Esophagus squamous epithelium (tissue), 5 donors: ENCODE measurements around the gene PI4KA. TPM values are rescaled to one million over a fixed set of nuclear protein-coding genes. Genes with fewer than 3 reads are reported as not detected.

Experiments
- DNase-seq: peaks from one replicate; lab custom pipeline; 2025; lab: John Stamatoyannopoulos, UW
- H3K27ac ChIP-seq, 4 donors: fragments of 200-600 bp; sonication (generic); one replicate each; pipeline ENCODE4 v1.5.1; 2016 to 2019; ENCODE audit warnings: mild to moderate bottlenecking in 1 of 4
- H3K27me3 ChIP-seq, 4 donors: fragments of 200-600 bp; sonication (generic); 1 replicate in 3 of 4; 2 replicates in 1 of 4; pipeline versions ENCODE4 v1.5.1 to v1.6.0; 2017 to 2021; ENCODE audit warnings: antibody characterized with exemption in 1 of 4
- H3K36me3 ChIP-seq, 3 donors: fragments of 200-600 bp; sonication (generic); one replicate each; pipeline ENCODE4 v1.5.1; 2016 to 2019
- H3K4me1 ChIP-seq, 3 donors: fragments of 200-600 bp; sonication (generic); one replicate each; pipeline ENCODE4 v1.5.1; 2017 to 2019
- H3K4me3 ChIP-seq, 4 donors: fragments of 200-600 bp; sonication (generic); 1 replicate in 3 of 4; 2 replicates in 1 of 4; pipeline ENCODE4 v1.5.1; 2016 to 2019; ENCODE audit warnings: mild to moderate bottlenecking in 2 of 4, moderate library complexity in 1 of 4
- H3K9me3 ChIP-seq, 3 donors: fragments of 200-600 bp; sonication (generic); one replicate each; pipeline ENCODE4 v1.5.1; 2016 to 2019
- CTCF ChIP-seq, 6 experiments: fragments of 450-650 bp in 4 of 6; fragments of 200-600 bp in 2 of 6; sonication (generic) in 2 of 6; IDR thresholded peaks; one replicate each; pipeline ENCODE4 v1.5.1; 2016 to 2019; ENCODE audit warnings: antibody characterized with exemption in 6 of 6, mild to moderate bottlenecking in 4 of 6, moderate library complexity in 4 of 6
- POLR2A ChIP-seq, 4 donors: fragments of 450-650 bp; IDR thresholded peaks; one replicate each; pipeline ENCODE4 v1.6.1; 2017; ENCODE audit warnings: antibody characterized with exemption in 4 of 4, mild to moderate bottlenecking in 4 of 4, moderate library complexity in 3 of 4
- WGBS, 2 donors: methylation state at CpG; one replicate each; pipeline ENCODE4 v1.1.5; 2018; 5-methylcytosine and 5-hydroxymethylcytosine counted together
- intact Hi-C: fragments of 100-400 bp; cut with DNase I; formaldehyde crosslinking; loops from one replicate; pipeline ENCODE4 v1.15.0; 2022
- total RNA-seq, 4 donors: library from RNA; depleted of rRNA; stranded (reverse); fragments of >200 nt; gene quantifications; one replicate each; pipeline ENCODE4 v1.1.0, GENCODE V29; 2016
- donor health status: DM: yes; HTN: yes; CAD: no.

The PI4KA gene
- total RNA-seq, 4 donors from 2014 or later: 25.4 to 48.6 (median 33.8) TPM

- Histone ChIP-seq H3K4me1 (peaks cover 0 to 2% (median 0%) of the 10 kb centered on the region in 3 donors), H3K9me3 (no peaks in the 10 kb centered on the region), H3K27ac (no peak overlapping the region), H3K27me3 (no peaks in the 10 kb centered on the region), H3K4me3 (no peak overlapping the region), H3K36me3 (peaks cover 0 to 44% (median 21%) of the 10 kb centered on the region in 3 donors)
- WGBS, 2 donors: 85 to 90% methylated on average over 6 of the region's 6 CpGs
- no peak for DNase-seq
- TF ChIP-seq POLR2A (IDR thresholded peaks at IDR 0.05) (no peak), CTCF (IDR thresholded peaks at IDR 0.05) (no peak)
- intact Hi-C loops: no loop called here
These were observed 32.4 kb upstream of the PI4KA start for GRCh38 chr22:20890975-20891374.

DNA sequence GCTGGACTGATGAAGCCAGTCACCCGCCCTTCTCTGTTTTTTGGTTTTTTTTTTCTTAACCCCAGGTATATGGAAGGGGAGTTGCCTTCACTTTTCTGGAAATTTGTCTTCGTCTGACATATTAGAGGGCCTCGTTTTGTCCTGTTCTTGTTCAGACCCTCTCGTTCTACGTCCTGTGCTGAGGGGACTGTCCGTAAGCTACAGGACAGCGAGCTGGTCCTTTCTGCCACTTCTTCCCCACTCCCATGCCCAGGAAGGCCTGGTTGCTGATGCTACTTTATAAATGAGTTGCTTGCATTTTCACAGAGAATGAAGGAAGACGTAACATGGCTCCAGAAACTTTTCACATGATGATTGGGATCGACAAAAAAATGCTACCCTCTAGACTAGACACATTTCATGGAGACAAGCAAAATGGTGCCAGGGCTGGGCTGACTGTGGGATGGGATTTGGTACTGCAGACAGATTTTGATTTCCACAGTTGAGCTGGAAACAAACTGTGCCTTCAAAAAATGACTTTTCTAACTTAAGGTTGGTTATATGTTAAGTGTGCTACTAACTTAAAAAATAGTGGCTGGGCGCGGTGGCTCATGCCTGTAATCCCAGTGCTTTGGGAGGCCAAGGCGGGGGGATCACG lies 31.4 kb upstream of the PI4KA start:
- Histone ChIP-seq H3K4me1 (peaks cover 0 to 10% (median 7%) of the 10 kb centered on the region in 3 donors), H3K36me3 (peaks cover 0 to 48% (median 21%) of the 10 kb centered on the region in 3 donors), H3K27me3 (no peaks in the 10 kb centered on the region), H3K27ac (no peak overlapping the region), H3K9me3 (no peaks in the 10 kb centered on the region), H3K4me3 (no peak overlapping the region)
- intact Hi-C loops: no loop called here
- WGBS, 2 donors: 86 to 89% methylated on average over 12 to 13 of the region's 13 CpGs
- DNase-seq: no peak
- no peak for TF ChIP-seq POLR2A (IDR thresholded peaks at IDR 0.05)
- no peak for TF ChIP-seq CTCF (IDR thresholded peaks at IDR 0.05)

DNA sequence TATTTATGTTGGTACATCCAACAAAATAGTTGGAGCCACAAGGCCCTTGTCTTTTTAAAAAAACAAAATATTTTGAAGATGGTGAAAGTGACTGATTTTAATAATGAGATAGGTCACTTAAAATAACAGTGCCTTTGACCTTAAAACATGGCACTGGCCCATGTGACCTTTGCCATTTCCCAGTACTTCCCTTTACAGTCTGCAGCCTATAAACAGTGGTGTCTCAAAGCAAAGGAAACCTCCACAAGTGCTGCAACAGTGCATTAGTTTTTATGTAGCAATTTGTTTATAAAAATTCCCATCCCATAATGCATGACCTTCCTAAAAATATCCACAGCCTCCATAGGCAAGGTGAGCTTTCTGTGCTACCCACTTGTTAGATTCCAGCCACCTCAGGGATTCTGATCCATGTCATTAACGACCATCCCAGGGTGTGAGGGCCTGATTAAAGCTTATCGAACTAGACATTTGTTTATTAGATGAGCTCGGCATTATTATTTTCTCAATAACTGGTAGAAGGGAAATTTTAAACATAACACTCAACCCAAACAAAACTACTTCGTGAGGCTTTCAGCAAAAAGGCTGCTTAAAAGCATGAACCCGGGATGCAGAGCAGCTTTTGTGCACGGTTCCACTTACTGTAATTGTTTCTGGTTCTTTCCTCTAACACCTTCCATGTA lies 30.6 kb upstream of the PI4KA start:
- intact Hi-C loops: no loop called here
- no peak for TF ChIP-seq POLR2A (IDR thresholded peaks at IDR 0.05)
- no peak for TF ChIP-seq CTCF (IDR thresholded peaks at IDR 0.05)
- H3K27ac ChIP-seq: no peak overlapping the region
- peaks cover 0 to 10% (median 7%) of the 10 kb centered on the region in 3 donors for H3K4me1 ChIP-seq
- H3K4me3 ChIP-seq: no peak overlapping the region
- H3K9me3 ChIP-seq: no peaks in the 10 kb centered on the region
- DNase-seq: no peak
- H3K27me3 ChIP-seq: no peaks in the 10 kb centered on the region
- WGBS, 2 donors: 64% methylated on average over 6 of the region's 6 CpGs
- H3K36me3 ChIP-seq: peaks cover 0 to 57% (median 21%) of the 10 kb centered on the region in 3 donors

DNA sequence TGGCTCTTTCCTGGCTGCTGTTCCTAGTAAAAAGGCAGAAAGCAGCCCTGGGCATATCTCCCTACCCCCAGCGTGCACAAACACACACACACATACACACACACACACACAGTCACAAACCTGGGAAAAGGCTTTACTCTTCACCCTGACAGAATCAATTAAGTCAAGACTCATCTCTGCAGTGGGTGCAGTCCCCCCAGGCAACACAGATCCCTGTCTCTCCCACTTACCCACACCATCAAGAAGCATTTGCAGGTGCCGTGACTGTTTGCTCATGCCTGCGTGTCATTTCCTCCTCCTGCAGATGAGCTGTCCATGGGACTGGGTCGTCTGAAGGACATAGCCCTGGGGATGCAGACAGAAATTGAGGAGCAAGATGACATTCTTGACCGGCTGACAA lies 28.8 kb upstream of the PI4KA start:
- Histone ChIP-seq H3K27me3 (no peaks in the 10 kb centered on the region), H3K4me3 (no peak overlapping the region), H3K36me3 (peaks cover 6 to 75% (median 21%) of the 10 kb centered on the region in 3 donors), H3K27ac (no peak overlapping the region), H3K9me3 (no peaks in the 10 kb centered on the region), H3K4me1 (peaks cover 0 to 10% (median 7%) of the 10 kb centered on the region in 3 donors)
- TF ChIP-seq CTCF (IDR thresholded peaks at IDR 0.05) (no peak), POLR2A (IDR thresholded peaks at IDR 0.05) (no peak)
- no peak for DNase-seq
- WGBS, 2 donors: 65 to 76% methylated on average over 2 of the region's 5 CpGs
- intact Hi-C loops: no loop called here
